HG03558 (cell line): ENCODE data around the gene SMARCE1.

Experiments used
- ATAC-seq: cut with Tn5 transposase; IDR thresholded peaks from one replicate; pipeline ENCODE4 v1.9.1; 2021; ENCODE audit warnings: moderate number of reproducible peaks; ENCODE audit not compliant: unreplicated experiment; ENCODE audit errors: extremely low read depth

The SMARCE1 gene

DNA sequence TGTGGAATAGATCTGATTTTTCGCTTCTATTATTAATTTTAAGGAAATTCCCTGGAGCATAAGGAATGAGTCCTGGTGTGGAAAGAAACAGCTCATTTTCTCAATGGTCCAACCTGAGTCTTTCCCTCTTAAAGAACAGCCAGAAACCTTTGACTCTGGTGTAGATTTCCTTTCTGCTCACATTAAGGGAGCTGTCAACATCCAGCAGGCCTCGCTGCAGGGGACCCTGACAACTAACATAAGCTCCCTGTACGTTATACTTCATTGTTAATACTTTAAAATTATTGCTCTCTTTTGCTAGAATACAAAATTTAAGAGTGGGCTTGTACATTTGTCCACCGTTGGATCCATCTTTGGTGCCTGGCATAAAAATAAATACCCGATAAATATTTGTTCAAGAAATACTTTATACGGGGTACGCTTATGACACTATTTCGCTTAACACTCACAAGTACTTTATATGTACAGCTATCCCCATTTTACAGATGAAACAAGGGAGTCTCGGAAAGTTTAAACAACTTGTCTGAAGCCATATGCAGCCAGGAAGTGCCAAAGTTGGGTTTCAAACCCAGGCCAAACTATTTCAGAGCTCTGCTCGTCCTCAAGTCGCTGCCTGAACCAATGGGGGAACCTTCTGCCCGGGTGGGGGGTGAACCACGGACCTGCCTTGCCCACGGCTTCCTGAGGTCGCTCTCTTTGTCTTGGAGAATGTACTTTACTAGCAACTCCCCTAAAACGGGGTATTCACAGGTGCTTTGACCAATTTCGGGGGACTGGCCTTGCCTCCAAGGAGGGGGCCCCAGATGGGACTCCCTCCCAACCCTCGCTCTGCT, 611 bp downstream of the SMARCE1 start:
- ATAC-seq, result no peak

DNA sequence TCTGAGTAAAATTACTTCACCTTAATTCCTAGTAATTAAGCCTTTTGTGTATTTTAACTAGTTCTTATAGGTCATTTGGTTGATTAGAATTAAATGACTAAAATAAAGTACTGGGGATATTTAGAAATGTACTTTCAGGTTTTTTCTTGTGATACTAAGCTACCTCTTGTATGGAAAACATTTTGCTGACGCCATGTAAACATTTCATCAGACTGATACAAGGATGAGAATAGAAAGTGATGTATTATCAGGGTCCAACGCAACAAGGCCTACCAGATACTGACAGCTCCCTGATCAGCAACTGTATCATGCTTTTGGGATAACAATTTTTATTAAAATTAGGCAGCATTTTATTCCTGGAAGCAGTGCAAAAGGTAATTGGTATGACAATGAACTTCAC, 1.7 kb downstream of the SMARCE1 start:
- no peak for ATAC-seq

DNA sequence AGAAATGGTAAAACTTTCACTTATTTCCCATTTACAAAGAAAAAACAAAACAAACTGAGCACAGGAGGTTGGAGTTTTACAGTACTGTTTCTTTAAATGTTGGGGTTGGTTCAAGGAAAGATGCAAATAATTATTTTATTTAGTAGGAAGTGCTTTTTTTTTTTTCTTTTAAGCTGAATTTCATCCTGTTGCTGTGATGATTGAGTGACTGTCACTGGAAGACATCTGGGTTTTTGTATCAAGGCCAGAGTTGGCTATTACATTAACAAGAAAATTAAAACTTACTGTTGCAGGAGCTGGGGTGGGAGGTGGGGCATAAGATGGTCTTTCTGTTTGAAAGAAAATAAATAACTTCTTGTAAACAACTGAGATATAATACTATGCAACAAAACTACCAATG, 2.3 kb downstream of the SMARCE1 start:
- no peak for ATAC-seq

DNA sequence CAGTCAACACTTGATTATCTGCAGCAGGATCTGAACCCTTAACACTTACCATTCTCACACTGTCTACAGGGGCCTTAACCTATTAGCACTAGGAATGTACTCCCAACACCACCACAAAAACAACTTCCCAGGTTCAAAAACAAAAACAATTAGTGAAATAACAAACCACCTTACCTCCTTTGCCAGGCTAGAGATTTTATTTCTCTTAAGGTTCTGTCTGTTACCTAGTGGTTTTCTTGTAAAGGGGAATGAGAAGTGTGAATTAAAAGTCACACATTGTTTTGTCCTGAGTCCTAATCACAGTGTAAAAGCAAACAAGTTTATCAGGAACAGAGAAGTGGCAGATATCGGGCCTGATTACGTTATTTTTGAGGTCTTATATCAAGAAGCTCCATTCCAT, 9.7 kb downstream of the SMARCE1 start:
- ATAC-seq, result no peak

DNA sequence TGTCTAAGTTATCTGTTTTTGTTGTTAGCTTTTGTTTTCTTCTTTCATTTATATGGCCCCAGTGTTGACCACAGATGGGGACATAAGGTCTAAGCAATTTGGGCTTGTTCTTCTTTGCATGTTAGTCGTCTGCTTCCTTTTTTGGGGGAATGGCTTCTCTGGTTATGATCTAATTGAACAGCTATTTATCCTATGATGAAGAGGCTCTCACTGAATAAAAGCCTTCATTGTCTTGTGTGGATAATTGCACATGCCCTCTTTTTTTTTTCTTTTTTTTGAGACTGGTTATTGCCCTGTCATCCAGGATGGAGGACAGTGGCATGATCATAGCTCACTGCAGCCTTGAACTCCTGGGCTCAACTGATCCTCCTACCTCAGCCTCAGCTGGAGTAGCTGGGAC, 13.7 kb downstream of the SMARCE1 start:
- no peak for ATAC-seq

DNA sequence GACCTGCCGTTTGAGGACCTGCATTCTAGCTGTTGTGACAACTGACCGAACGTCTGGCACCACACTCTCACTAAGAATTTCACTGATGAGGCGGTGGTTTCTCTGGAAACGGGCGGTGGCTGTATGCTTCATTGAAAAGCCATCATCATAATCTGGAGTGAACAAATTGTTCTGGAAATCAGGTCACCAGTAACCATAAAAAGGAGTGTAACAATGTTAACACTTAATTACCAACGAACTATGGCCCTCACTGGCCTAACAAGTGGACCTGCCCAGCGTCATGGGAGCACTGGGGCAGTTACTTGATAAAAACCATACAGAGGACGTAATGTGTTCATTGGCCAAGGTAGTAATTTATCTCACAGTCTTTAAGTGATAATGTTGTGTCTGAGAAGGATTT, 15.4 kb downstream of the SMARCE1 start:
- ATAC-seq, result no peak

DNA sequence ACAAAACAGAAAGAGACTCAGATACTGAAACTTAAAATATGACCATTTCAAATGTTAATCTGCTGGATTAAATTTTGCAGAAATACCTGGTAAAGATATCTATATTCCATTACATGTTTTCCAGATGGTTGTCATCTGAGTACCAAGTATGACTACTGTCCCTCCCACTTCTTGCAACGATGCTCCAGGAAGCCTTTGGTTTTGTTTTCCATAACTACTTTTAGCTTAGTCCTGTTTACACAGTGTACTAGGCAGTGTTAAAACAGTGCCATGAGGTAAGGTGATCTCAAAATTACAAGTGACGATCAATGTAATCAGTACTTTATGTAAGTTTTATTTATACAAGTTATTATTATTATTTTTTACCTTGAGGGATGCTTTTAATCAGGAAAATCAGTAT, 17.8 kb downstream of the SMARCE1 start:
- ATAC-seq, result no peak

DNA sequence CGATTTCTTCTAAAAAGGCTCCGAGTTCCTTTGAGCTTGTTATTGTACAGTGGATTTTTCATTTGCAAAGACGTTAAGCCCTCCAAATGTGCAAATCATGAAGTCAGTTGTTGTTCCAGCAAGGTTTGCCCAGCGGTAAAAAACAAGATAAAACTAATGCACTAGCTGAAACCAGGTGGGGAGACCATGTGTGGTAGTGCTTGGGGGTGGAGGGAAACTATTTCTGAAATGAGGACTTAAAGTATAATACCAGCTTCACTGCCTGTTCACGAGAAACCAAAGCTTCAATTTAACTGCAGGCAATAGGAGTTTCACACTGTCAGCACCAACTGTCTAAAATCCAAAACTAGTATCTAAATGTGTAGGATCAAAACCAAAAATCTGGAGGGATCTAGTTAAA, 22.3 kb downstream of the SMARCE1 start:
- no peak for ATAC-seq

DNA sequence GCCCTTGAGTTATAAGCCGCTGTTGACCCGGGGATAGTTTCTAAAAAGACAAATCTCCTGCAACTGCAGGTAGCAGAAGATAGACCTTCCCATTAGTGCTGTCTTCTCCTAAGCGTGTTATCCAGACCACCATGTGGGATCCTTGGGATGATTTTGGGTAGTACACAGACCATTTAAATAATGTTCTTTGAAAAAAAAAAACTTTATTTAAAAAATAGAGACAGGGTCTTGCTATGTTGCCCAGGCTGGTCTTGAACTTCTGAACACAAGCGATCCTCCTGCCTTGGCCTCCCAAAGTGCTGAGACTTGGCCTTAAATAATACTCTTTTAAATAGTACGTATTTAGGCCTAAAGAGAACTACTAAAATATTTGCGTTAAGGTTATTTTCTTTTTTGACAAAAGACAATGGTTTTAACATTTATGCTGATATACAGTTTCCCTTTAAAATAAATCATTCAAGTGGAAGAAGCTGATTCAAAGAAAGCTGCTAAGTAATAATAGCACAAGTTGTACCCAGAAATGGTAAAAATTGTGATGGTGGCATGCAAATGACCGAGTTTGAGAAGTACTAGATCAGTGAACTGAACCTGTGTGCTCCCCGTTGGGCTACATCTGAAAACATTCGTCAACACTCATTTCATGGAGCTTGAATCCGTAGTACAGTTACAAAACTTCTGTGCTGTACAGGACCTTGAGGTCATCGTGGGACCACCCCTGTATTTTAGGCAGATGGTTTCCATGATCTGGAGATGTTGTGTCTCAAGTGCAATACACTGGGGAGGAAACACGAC, 24.0 kb downstream of the SMARCE1 start:
- no peak for ATAC-seq

DNA sequence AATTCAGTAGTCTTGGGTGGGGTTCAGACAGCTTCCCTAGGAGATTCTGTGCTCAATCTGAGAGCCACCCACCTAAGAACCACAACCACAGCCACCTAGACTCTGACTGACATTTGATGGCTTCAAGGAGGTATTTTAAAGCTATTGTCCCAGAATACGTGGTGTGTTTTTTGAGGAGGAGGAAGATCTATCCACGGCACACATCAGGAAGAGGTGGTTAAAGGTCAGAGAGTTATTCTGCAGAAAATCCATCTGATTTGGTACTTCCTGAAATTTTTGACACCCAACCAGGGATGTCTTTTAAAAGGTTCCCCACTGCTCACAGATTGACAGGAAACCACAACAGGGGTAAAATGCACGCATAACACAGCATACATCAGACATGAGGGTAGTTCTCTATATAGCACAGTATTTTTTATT, 25.1 kb downstream of the SMARCE1 start:
- ATAC-seq, result no peak

DNA sequence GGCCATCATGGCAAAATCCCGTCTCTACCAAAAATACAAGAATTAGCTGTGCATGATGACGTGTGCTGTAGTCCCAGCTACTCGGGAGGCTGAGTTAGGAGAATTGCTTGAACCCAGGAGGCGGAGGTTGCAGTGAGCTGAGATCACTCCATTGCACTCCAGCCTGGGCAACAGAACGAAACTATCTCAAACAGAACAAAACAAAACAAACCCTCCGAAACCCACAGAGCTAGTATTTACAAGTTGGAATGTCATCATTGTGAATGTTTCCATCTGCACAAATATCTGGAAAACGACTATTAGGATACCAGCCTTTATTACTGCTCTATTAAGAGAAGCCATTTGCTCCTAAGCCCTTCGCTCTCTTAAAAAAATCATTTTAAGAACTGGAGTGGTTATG, 26.0 kb downstream of the SMARCE1 start:
- no peak for ATAC-seq

DNA sequence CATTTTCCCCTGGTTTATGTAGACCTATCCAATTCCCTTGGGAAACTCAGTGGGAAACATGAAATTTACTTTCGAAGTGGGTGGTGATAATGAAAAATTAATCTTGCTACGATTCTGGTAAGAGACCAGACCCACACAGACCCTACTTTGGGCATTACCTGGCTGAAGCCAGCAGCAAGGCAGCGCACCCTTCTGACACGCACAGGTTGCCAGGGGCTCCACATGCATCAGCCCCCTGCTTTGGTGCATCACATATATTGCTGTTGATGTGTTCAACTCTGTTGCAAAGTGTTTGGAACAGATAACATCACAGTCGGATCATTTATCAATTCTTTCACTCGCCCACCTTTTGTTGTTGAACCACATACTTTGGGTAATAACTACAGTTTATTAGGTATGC, 26.6 kb downstream of the SMARCE1 start:
- no peak for ATAC-seq

DNA sequence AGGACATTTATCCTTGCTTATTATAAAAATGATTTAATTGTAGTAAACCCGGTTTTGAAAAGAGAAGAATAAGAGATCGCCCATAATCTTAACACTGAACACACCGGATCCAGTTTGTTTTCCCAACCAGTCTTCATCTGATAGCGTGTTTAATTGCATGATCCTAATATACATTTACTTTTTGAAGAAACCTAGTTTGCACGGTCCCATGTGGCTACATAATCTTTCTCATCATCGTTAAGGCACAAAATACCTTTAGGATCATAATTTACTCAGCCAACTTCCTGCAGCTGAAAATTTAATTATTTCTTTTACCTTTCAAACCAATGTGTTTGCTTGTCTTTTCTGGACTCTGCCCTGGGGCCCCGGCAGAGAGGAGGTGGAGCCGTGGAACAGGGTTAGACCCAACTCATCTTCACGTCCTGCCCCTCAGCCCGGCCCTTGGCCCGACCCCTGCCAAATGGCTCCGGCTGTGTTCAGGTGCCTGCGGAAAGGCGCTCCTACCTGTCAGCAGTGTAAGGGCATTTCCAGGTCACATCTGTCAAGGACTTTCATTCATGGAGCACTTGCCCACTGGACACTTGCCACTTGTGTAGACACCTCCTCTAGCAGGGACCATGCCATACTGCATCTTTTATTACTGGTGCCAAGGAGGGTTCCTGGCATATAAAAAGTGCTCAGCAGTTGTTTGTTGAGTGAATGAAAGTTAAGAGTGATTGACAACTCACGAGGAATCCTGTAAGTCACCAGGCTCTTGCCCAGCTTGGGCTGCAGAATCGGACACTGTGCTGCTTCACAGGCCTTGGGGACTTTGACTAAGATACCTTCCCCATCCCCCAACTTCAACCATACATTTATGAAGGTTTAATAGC, 28.6 kb downstream of the SMARCE1 start:
- ATAC-seq, result no peak

DNA sequence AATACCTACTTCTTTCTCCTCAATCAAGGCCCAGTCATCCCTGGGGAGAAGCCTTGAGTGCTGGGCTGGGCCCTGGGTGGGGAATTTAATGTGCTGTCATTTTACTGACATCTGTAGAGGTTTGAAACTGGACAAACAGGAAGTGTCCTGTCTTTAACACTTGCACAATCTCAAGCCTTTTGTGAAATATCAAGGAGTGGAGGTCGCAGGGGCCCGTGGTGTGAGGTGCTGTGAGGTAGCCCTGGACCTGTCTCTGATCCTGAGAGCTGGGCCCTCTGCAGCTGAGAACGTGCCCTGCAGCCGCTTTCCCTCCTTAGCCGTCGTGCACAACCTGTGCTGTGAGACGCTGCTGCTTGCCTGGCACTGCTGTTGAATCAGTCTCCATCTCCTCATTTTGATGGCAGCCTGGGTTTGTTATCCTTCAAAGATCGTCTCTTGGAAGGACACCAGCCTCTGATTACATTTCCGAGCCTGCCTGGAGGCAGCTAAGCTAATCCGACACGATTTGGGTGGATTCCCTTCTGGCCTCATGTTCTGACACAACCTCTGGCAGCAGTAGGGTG, 29.9 kb downstream of the SMARCE1 start:
- ATAC-seq, result no peak

DNA sequence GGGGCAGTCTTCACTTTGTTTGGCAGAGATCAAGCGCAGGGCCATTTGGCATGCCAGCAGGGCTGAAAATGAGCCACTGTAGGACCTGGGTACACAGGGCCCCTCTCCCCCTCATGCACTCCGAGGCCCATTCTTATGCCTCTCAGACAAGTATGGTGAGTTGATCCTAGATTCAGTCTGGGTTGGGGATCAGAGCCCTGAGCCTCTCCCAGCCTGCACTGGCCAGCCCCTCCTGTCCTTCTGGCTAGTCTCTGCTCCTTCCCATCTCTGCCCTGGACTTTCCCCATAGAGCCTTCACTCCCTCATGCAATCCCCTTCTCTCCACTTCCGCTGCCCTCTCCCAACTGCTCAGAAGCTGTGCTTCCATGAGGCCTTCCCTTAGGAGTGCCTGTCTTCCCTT, 31.0 kb downstream of the SMARCE1 start:
- no peak for ATAC-seq

DNA sequence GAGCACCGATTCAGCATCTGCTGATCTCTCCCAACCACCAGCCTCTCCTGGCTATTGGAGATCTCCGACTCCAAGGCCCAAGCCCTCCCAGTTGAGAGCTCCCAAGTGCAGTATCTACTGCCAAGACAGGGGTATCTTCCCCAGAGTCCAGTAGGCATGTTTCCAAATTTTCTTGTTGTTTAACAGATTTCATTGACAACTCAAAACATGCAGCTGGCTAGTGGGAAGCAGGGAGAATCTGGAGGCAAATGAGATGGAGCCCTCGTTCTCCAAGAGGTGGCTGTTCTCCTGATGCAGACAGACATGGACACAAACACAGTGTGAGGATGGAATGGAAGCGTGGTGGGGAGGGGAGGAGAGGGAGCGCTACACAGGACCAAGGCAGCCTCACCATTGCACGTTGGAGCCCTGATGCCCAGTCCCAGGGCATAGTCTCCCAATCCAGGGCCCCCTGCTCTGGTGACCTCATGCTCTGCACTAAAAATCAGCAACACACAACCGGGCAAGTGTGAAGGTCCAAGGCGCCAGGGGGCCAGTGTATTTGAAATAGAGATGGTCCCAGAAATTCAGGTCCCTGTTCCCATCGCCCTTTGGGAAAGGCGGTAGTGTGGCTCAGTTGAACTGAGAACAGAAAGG, 31.7 kb downstream of the SMARCE1 start:
- no peak for ATAC-seq

DNA sequence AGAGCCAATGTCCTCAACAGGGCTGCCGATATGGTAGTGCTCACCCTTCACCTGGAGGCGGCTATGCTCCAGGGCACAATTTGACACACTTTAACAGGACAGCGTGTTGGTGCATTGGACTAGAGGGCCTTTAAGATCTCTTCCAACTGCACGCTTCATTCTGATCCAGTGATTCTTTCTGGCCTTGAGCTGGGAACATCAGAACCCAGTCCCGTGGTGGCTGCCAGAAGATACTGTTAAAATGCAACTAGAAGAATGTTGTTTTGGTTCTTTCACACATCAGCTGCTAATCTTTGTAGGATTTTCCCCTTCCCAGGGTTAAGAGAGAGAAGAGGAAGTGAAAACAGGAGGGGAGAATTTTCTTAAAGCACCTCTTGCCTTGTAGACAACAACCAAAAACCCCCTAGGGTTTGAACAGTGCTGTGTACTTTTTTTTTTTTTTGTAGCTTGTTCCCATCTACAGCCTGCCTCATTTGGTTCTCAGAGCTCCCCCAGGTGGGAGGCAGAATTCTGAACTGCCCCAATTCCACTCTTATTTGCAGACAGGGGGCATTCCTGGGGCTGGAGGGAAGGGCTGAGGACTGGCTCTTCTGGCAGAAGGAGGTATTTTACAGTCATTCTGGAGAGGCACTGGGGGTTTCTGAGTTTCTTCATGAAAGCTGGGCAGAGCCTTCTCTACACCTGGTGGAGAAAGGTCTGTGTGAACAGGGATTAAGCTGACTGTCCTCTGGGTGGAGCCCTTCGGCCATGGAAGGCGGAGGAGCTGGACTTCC, 32.4 kb downstream of the SMARCE1 start:
- no peak for ATAC-seq

DNA sequence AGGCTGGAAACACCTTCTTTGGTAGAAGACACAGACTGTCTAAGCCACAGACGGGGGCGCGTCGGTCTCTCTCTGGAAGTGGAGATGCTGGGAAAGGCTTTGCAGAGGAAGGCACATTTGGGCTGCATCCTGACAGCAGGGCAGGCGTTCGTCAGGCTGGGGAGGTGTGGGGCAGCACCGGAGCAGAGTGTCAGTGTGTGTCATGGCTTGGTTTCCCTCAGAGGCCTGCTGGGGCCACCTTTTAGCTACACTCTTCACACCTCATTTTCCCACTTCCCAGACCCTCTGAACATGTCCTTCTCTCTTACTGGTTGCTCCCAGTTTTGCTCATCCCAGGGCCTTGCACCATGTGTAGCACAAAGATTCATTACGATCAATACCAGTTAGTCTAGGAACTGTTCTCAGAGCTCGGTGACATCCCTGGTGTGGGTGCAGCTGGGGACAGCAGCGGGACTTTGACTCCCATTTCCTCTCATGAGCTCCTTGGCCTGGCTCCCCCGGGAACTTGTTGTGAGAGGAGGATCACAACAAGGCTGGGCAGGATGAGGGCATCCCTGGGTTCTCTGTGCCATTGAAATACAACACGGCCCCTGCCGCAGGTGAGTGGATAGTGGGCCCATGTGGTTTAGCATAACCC, 33.1 kb downstream of the SMARCE1 start:
- ATAC-seq, result no peak
